Measurements from ENCODE around the gene NUP62.

NUP62 gene

DNA sequence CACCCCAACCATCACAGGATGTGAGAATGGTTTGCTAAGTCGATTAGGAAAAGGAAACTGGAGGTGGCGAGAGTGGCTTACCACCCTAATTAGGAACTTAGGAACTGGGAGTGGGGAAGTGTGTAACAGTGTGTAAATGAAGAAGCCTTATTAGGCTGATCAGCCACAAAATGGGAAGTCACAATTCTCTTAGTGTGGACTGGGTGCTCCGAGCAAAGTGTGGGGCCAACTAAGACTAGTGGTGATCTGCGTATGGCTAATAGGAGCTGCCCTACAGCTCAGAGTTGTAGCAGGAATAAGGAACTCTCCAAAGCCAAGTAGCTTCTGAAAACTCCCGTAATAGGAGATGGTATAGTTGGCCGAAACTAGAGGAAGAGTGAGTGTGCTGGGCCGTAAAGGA, 24.1 kb upstream of the NUP62 start:
- H3K4me2 ChIP-seq, result no peak overlapping the region
- no peaks in the 10 kb centered on the region for H3K36me3 ChIP-seq (ENCODE audit: insufficient read depth)
- H3K27me3 ChIP-seq (ENCODE audit: insufficient read depth, low read depth), result peaks cover 49% of the 10 kb centered on the region
- H3K27ac ChIP-seq, result no peak overlapping the region
- no peaks in the 10 kb centered on the region for H3K79me2 ChIP-seq (ENCODE audit: insufficient read depth, low read depth)
- H2AFZ ChIP-seq (ENCODE audit: low read depth), result no peak overlapping the region
- no peaks in the 10 kb centered on the region for H3K4me1 ChIP-seq (ENCODE audit: low read depth, poor library complexity, severe bottlenecking)
- no peak overlapping the region for H3K9ac ChIP-seq
- no peak overlapping the region for H3K4me3 ChIP-seq (IDR thresholded peaks at IDR 0.05; ENCODE audit: insufficient read depth, low read depth, low read length)
- no peaks in the 10 kb centered on the region for H4K20me1 ChIP-seq (ENCODE audit: insufficient read depth)
- TF ChIP-seq, protein P1, sequence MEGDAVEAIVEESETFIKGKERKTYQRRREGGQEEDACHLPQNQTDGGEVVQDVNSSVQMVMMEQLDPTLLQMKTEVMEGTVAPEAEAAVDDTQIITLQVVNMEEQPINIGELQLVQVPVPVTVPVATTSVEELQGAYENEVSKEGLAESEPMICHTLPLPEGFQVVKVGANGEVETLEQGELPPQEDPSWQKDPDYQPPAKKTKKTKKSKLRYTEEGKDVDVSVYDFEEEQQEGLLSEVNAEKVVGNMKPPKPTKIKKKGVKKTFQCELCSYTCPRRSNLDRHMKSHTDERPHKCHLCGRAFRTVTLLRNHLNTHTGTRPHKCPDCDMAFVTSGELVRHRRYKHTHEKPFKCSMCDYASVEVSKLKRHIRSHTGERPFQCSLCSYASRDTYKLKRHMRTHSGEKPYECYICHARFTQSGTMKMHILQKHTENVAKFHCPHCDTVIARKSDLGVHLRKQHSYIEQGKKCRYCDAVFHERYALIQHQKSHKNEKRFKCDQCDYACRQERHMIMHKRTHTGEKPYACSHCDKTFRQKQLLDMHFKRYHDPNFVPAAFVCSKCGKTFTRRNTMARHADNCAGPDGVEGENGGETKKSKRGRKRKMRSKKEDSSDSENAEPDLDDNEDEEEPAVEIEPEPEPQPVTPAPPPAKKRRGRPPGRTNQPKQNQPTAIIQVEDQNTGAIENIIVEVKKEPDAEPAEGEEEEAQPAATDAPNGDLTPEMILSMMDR (conservative IDR thresholded peaks at IDR 0.05; ENCODE audit: low read depth, low read length), result no peak

DNA sequence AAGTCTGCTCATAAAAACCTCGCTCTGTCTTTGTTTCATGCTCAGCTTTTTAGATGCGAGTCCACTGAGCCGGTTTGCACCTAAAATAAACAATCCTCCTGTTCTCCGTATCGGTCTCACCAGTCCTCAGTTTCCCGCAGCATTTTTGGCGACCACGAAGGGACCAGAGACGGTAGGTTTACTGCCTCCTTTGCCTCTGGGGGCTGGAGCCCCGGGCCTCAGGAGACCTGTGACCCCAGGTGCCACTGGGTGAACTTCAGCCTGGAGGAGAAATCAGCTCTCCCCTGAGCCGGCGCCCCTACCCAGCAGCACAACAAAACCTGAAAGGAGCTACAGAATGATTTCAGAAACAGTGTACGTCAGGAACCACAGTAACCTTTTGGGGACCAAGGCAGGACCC, 23.6 kb upstream of the NUP62 start:
- TF ChIP-seq, protein P1 (conservative IDR thresholded peaks at IDR 0.05; ENCODE audit: low read depth, low read length), result no peak
- H3K79me2 ChIP-seq (ENCODE audit: insufficient read depth, low read depth), result no peaks in the 10 kb centered on the region
- H4K20me1 ChIP-seq (ENCODE audit: insufficient read depth), result no peaks in the 10 kb centered on the region
- H3K27ac ChIP-seq, result no peak overlapping the region
- H3K36me3 ChIP-seq (ENCODE audit: insufficient read depth), result no peaks in the 10 kb centered on the region
- H2AFZ ChIP-seq (ENCODE audit: low read depth), result no peak overlapping the region
- no peak overlapping the region for H3K9ac ChIP-seq
- no peaks in the 10 kb centered on the region for H3K4me1 ChIP-seq (ENCODE audit: low read depth, poor library complexity, severe bottlenecking)
- H3K4me3 ChIP-seq (IDR thresholded peaks at IDR 0.05; ENCODE audit: insufficient read depth, low read depth, low read length), result no peak overlapping the region
- peaks cover 51% of the 10 kb centered on the region for H3K27me3 ChIP-seq (ENCODE audit: insufficient read depth, low read depth)
- no peak overlapping the region for H3K4me2 ChIP-seq

DNA sequence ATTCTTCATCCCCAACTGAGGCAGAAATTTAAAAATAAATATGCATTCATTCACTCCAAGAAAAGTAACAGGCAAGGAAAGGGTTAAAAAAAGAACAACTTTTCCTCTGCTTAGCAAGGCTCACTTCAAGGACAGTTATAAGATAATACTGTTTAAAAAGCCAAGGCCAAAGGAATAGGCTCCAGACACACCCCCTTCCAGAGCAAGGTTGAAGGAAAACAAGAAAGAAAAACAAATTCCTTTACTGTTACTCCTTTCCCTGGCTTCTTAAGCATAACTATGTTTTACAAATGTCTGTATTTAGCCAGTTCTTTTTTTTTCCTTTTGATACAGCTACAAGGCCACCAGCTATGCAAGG, 23.2 kb upstream of the NUP62 start:
- Histone ChIP-seq H3K27ac (no peak overlapping the region), H3K4me1 (ENCODE audit: low read depth, poor library complexity, severe bottlenecking) (no peaks in the 10 kb centered on the region), H3K9ac (no peak overlapping the region), H3K4me2 (no peak overlapping the region), H3K27me3 (ENCODE audit: insufficient read depth, low read depth) (peaks cover 55% of the 10 kb centered on the region), H3K4me3 (IDR thresholded peaks at IDR 0.05; ENCODE audit: insufficient read depth, low read depth, low read length) (no peak overlapping the region), H3K79me2 (ENCODE audit: insufficient read depth, low read depth) (no peaks in the 10 kb centered on the region), H3K36me3 (ENCODE audit: insufficient read depth) (no peaks in the 10 kb centered on the region), H2AFZ (ENCODE audit: low read depth) (no peak overlapping the region), H4K20me1 (ENCODE audit: insufficient read depth) (no peaks in the 10 kb centered on the region)
- TF ChIP-seq, protein P1 (conservative IDR thresholded peaks at IDR 0.05; ENCODE audit: low read depth, low read length), result no peak

DNA sequence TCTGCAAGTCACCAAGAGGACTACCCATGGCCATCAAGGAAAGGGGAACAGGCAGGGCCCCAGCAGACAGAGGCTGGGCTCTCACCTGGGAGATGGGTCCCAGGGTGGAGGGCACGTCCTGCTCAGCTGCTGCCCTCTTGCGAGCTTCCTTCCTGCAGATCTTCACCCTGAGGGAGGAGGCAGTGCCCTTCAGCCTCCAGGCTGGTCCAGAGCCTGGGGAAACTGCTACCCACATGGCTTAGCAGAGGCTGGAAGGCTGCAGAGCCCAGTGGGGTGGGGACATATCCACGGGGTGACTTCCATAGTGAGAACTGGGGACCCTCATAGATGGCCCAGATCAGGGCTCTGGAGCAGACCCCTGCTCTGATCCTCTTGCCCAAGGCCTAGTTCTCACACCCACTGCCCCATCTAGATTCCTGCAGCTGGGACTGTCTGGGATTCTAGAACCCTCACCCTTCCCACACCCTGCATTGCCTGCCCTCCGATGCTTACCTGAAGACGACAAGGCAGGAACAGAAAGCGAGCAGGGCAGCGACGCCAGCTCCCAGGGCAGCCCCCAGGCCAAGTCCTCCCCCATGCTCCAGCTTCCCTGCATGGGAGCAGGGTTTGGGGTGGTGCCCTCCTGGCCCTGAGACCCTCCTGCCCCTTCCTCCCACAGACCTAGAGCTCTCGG, 22.6 kb upstream of the NUP62 start:
- Histone ChIP-seq H3K4me2 (no peak overlapping the region), H3K4me1 (ENCODE audit: low read depth, poor library complexity, severe bottlenecking) (no peaks in the 10 kb centered on the region), H3K27me3 (ENCODE audit: insufficient read depth, low read depth) (peaks cover 56% of the 10 kb centered on the region), H2AFZ (ENCODE audit: low read depth) (no peak overlapping the region), H3K4me3 (IDR thresholded peaks at IDR 0.05; ENCODE audit: insufficient read depth, low read depth, low read length) (no peak overlapping the region), H3K79me2 (ENCODE audit: insufficient read depth, low read depth) (no peaks in the 10 kb centered on the region), H3K9ac (no peak overlapping the region), H3K27ac (no peak overlapping the region), H3K36me3 (ENCODE audit: insufficient read depth) (no peaks in the 10 kb centered on the region), H4K20me1 (ENCODE audit: insufficient read depth) (no peaks in the 10 kb centered on the region)
- TF ChIP-seq, protein P1 (conservative IDR thresholded peaks at IDR 0.05; ENCODE audit: low read depth, low read length), result no peak

All from KMS-11 (cell line).